HepG2 (cell line): Measurements from ENCODE around the gene CBLN3. TPM values are rescaled to one million over a fixed set of nuclear protein-coding genes. Genes with fewer than 3 reads are reported as not detected.

Source experiments
- ARID2 ChIP-seq: sonication (generic); formaldehyde crosslinking; IDR thresholded peaks from 2 replicates; pipeline ENCODE4 v1.8.1; 2022; ENCODE audit warnings: mild to moderate bottlenecking, missing genetic modification reagents, borderline replicate concordance
- ETS1 ChIP-seq: sonication (generic); formaldehyde crosslinking; IDR thresholded peaks from 2 replicates; pipeline ENCODE4 v1.4.0; 2020; ENCODE audit warnings: missing genetic modification reagents
- GMEB1 ChIP-seq: sonication (generic); formaldehyde crosslinking; IDR thresholded peaks from 2 replicates; pipeline ENCODE4 v1.5.1; 2020; ENCODE audit warnings: missing genetic modification reagents, mild to moderate bottlenecking, borderline replicate concordance
- GRHL1 ChIP-seq: sonication (generic); formaldehyde crosslinking; conservative IDR thresholded peaks from 2 replicates; pipeline ENCODE4 v1.8.0; 2022; ENCODE audit warnings: missing genetic modification reagents
- HOXA7 ChIP-seq: sonication (generic); formaldehyde crosslinking; IDR thresholded peaks from 2 replicates; pipeline ENCODE4 v1.8.1; 2022; ENCODE audit warnings: mild to moderate bottlenecking, missing genetic modification reagents, moderate library complexity
- LCORL ChIP-seq, 2 experiments: fragments of 450-650 bp in 1 of 2; sonication (generic) in 1 of 2; formaldehyde crosslinking in 1 of 2; IDR thresholded peaks; 2 replicates each; pipeline versions ENCODE4 v1.5.0 to v1.6.1; 2017 to 2020; ENCODE audit warnings: antibody characterized with exemption in 1 of 2, missing genetic modification reagents in 1 of 2
- MAX ChIP-seq: IDR thresholded peaks from 2 replicates; pipeline ENCODE4 v1.6.1; 2012; ENCODE audit warnings: inconsistent platforms
- UBTF ChIP-seq: sonication (generic); formaldehyde crosslinking; IDR thresholded peaks from 2 replicates; pipeline ENCODE4 v1.4.0; 2020; ENCODE audit warnings: mild to moderate bottlenecking, missing genetic modification reagents
- ZBED4 ChIP-seq: sonication (generic); formaldehyde crosslinking; IDR thresholded peaks from 2 replicates; pipeline ENCODE4 v1.4.0; 2020; ENCODE audit warnings: missing genetic modification reagents, borderline replicate concordance
- ZBTB44 ChIP-seq: sonication (generic); formaldehyde crosslinking; IDR thresholded peaks from 2 replicates; pipeline ENCODE4 v1.4.0; 2020; ENCODE audit warnings: missing genetic modification reagents
- ZNF253 ChIP-seq: sonication (generic); formaldehyde crosslinking; IDR thresholded peaks from 2 replicates; pipeline ENCODE4 v1.8.0; 2022; ENCODE audit warnings: mild to moderate bottlenecking, missing genetic modification reagents, borderline replicate concordance
- ZNF333 ChIP-seq: sonication (generic); formaldehyde crosslinking; IDR thresholded peaks from 2 replicates; pipeline ENCODE4 v1.4.0; 2020; ENCODE audit warnings: mild to moderate bottlenecking, missing genetic modification reagents, borderline replicate concordance
- ZNF761 ChIP-seq: sonication (generic); formaldehyde crosslinking; conservative IDR thresholded peaks from 2 replicates; pipeline ENCODE4 v1.4.0; 2020; ENCODE audit warnings: mild to moderate bottlenecking, missing genetic modification reagents
- polyA plus RNA-seq, 8 experiments: library from polyadenylated mRNA; depleted of rRNA in 3 of 8; stranded (reverse) in 7 of 8; unstranded in 1 of 8; fragments of >200 nt; fragmentation: Illumina TruSeq in 4 of 8; extraction: Trizol in 4 of 8; gene quantifications; 2 replicates each; pipeline versions ENCODE4 v1.2.1 to v1.2.3, GENCODE V29; 2011 to 2016; ENCODE audit warnings: low read depth in 4 of 8, missing spikeins in 1 of 8, mixed read lengths in 1 of 8; ENCODE audit not compliant: insufficient read depth in 1 of 8
- total RNA-seq, 5 experiments: library from RNA; depleted of rRNA; stranded (reverse); fragments of >200 nt; fragmentation: Illumina TruSeq; extraction: Trizol; gene quantifications; 2 replicates each; pipeline ENCODE4 v1.2.3, GENCODE V29; 2016; ENCODE audit warnings: low read depth in 1 of 5

Gene CBLN3
- total and polyA plus RNA-seq, 2 of the 13 experiments (the other 11 are each of a cell fraction or from before 2014, with no cell fraction given) = 0.66 to 0.98 TPM

- TF ChIP-seq UBTF (CRISPR knock-in tag) (peak; percentile 70; the same call in 1 of the 2 replicates), ETS1 (CRISPR knock-in tag) (no peak), ARID2 (no peak), GRHL1 (CRISPR knock-in tag) (no peak), LCORL (IDR thresholded peaks at IDR 0.05) (no peak), LCORL (CRISPR knock-in tag; IDR thresholded peaks at IDR 0.05) (peak; percentile 98), ZNF253 (CRISPR knock-in tag) (no peak), MAX (no peak), HOXA7 (CRISPR knock-in tag) (no peak), ZBTB44 (peak; percentile 94; the same call in 1 of the 2 replicates), ZNF333 (CRISPR knock-in tag) (peak; percentile 77; the same call in 1 of the 2 replicates), GMEB1 (CRISPR knock-in tag) (no peak), ZNF761 (CRISPR knock-in tag) (no peak), ZBED4 (CRISPR knock-in tag) (no peak; the same call in 1 of the 2 replicates)
Observed at GRCh38 chr14:24431569-24432258, 2.2 kb upstream of the CBLN3 start (continued).
